ENCODE data around the gene LRIT3. TPM values are rescaled to one million over a fixed set of nuclear protein-coding genes. Genes with fewer than 3 reads are reported as not detected.

Gene LRIT3
- total and polyA plus RNA-seq, 2 of the 8 experiments (the other 6 are each of a cell fraction or from before 2014, with no cell fraction given) = 0.11 TPM; not detected in 1

- no peak for TF ChIP-seq CHD7 (IDR thresholded peaks at IDR 0.05; ENCODE audit: insufficient replicate concordance, low read length)
- no peak for TF ChIP-seq POU5F1 (IDR thresholded peaks at IDR 0.05; ENCODE audit: low read depth, low read length)
- no peak for TF ChIP-seq SP2 (IDR thresholded peaks at IDR 0.05; ENCODE audit: low read length)
- TF ChIP-seq SP1 (IDR thresholded peaks at IDR 0.05; ENCODE audit: low read depth, low read length) = no peak
Observed at GRCh38 chr4:109850601-109851000, 2.7 kb downstream of the LRIT3 start (continued).

Data from H1 (cell line).